Activated CD8-positive, alpha-beta T cell treated with anti-CD3 and anti-CD28 coated beads, Interleukin-2, amount 10 ng/mL, durations not matched to agents 7 days and 5 days (primary cell): ENCODE data around the gene TSHZ1. TPM values are rescaled to one million over a fixed set of nuclear protein-coding genes. Genes with fewer than 3 reads are reported as not detected.

Source experiments
- ATAC-seq: fragments of 150-1000 bp; cut with Tn5 transposase; one replicate; pipeline ENCODE4 v1.10.0; 2021; ENCODE audit warnings: moderate library complexity
- CTCF ChIA-PET: fragments of 350-600 bp; sonication (Branson Sonifier 250); formaldehyde crosslinking; loops from one replicate; lab custom pipeline; 2021; ENCODE audit warnings: antibody characterized with exemption; lab: Charles Lee
- POLR2A ChIA-PET: fragments of 350-600 bp; sonication (Branson Sonifier 250); formaldehyde crosslinking; loops from one replicate; lab custom pipeline; 2021; ENCODE audit warnings: antibody characterized with exemption; lab: Charles Lee
- DNase-seq: peaks from one replicate; pipeline ENCODE4 v3.0.0-alpha.2; 2020
- H3K27ac Mint-ChIP-seq: one replicate; pipeline ENCODE4 v1.8.0; 2021; ENCODE audit warnings: mild to moderate bottlenecking, mixed read lengths
- H3K27me3 Mint-ChIP-seq: one replicate; pipeline ENCODE4 v1.8.0; 2021; ENCODE audit warnings: low read depth, mixed read lengths
- H3K36me3 Mint-ChIP-seq: one replicate; pipeline ENCODE4 v1.8.0; 2021; ENCODE audit warnings: low read depth, mixed read lengths
- H3K4me1 Mint-ChIP-seq: one replicate; pipeline ENCODE4 v1.8.0; 2021; ENCODE audit warnings: low read depth, mixed read lengths
- H3K4me3 Mint-ChIP-seq: one replicate; pipeline ENCODE4 v1.8.0; 2021; ENCODE audit warnings: mild to moderate bottlenecking, mixed read lengths
- H3K9me3 Mint-ChIP-seq: one replicate; pipeline ENCODE4 v1.8.0; 2022; ENCODE audit warnings: mixed read lengths; ENCODE audit not compliant: insufficient read depth
- total RNA-seq, 2 experiments: library from RNA; stranded (reverse); gene quantifications; one replicate each; pipeline ENCODE4 v1.2.3, GENCODE V29; 2021

Gene TSHZ1
- total RNA-seq, 2 experiments from 2014 or later: 16.7 to 16.8 TPM

DNA sequence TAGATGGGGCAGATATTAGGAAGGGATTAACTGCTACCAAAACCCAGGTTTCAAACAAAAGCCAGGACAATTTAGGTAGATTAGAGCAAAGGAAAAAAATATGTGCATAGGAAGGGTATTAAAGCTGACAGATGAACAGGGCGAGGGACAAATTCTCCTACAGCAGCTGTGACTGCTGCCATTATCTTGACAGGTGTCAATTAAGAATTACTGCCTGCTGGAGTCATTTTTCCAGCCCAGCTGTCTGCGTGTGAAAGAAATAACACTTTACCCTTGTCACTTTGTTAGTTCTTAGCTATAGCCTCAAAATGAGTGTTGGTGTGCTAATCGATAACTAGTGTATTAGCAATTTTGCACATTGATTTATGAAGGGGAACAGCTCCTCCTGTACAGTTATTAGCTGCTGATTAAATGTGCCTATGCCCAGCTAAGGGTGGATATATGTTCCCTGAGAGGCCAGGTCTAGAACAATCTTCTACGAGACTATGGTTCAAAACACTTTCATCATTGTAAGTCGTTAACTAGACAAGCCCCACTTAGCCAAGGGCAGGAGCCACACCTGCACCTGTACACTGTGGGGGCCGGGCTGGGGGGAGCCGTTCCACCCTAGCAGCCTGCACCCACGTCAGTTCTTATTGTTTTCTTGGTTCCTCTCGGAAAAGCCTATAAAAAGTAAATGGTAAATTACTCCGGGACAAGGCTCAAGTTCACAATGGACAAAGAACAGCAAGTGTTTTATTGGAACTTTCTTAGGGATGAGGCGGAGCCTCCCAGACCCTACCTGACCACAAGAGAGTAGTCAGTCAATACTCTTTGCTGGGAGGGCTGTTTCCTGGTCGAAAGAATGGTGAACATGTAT is 7.7 kb downstream of the TSHZ1 start:
- no peak overlapping the region for H3K4me3 Mint-ChIP-seq
- H3K4me1 Mint-ChIP-seq: peaks cover 49% of the 10 kb centered on the region
- H3K36me3 Mint-ChIP-seq: peaks cover 21% of the 10 kb centered on the region
- H3K27ac Mint-ChIP-seq: no peak overlapping the region
- no peaks in the 10 kb centered on the region for H3K9me3 Mint-ChIP-seq
- ChIA-PET CTCF (no interaction called here), POLR2A (no interaction called here)
- no peak for DNase-seq
- no peaks in the 10 kb centered on the region for H3K27me3 Mint-ChIP-seq
- no peak for ATAC-seq

DNA sequence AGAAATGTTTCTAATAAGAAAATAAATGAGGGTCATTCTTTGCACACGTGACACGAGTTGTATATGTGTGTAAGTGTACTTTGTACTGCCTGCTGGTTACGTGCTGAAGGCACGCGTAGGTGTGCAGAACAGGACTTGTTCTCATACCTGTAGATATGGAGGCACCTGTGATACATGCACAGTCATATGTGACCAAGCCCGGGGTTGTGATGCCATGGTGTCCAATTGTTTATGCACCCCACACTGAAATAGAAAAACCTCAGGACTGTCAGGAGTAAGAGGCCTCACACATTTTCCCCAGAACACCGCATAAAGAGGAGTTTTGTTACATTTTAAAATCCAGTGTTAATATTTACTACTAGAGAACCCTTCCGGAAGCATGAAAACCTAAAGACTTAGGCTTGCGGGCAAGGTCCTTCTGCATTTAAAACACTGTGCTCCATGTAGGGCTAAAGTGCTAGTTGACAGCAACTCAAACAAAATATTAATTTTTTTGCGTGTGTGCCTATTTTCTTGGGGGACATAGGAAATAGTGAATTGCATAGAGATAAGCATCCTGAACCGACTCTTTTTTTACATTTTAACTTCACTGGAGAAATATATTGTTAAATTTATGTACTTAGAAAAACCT is 9.3 kb downstream of the TSHZ1 start:
- H3K27ac Mint-ChIP-seq: no peak overlapping the region
- H3K4me3 Mint-ChIP-seq: no peak overlapping the region
- no peaks in the 10 kb centered on the region for H3K27me3 Mint-ChIP-seq
- peaks cover 39% of the 10 kb centered on the region for H3K4me1 Mint-ChIP-seq
- POLR2A ChIA-PET: interaction anchor here (0.6 kb wide), 1 partner anchor 9 kb away, joined by 3 read pairs; the partner anchor contains the start of gene TSHZ1
- H3K36me3 Mint-ChIP-seq: peaks cover 13% of the 10 kb centered on the region
- DNase-seq: no peak
- ATAC-seq: no peak
- H3K9me3 Mint-ChIP-seq: no peaks in the 10 kb centered on the region
- CTCF ChIA-PET: no interaction called here

DNA sequence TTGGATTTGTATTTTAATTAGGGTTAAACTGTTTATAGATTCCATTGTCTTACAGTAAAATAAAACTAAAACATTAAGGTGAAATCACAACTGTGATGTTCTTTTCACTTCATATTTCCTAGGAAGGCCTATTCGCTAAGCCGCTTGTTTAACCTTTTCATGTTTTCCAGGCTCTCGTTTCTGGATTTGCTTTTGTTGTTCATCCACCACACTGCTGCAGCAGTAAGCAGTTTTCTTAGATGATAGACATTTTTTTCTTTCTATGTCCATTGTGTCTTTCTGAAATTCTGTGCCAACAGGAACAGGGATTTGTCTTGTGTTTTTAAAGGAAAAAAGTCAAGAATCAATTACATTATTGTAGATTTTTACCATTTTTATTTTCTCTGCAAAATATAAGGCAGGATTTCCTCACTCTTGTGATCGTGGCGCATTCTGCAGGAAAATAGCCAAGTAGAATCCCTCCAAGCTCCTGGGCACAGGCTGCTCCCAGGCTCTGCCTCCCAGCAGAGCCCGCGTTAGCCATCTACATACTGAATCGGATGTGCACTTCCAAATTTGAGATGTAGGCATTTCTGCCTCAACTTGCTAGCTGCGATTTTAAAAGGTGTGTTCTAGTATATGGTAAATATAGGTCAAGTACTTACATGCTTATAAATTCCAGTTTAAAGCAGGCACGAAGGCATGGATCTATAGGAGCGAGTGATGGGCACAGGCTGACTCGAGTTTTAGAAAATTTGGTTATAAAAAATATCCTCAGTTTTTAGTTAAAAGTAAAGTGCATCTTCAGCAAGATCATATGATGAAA is 10.2 kb downstream of the TSHZ1 start:
- Mint-ChIP-seq H3K9me3 (no peaks in the 10 kb centered on the region), H3K36me3 (peaks cover 4% of the 10 kb centered on the region), H3K4me1 (peaks cover 30% of the 10 kb centered on the region), H3K4me3 (no peak overlapping the region), H3K27me3 (no peaks in the 10 kb centered on the region), H3K27ac (no peak overlapping the region)
- ATAC-seq: no peak
- ChIA-PET POLR2A (no interaction called here), CTCF (no interaction called here)
- DNase-seq: no peak

DNA sequence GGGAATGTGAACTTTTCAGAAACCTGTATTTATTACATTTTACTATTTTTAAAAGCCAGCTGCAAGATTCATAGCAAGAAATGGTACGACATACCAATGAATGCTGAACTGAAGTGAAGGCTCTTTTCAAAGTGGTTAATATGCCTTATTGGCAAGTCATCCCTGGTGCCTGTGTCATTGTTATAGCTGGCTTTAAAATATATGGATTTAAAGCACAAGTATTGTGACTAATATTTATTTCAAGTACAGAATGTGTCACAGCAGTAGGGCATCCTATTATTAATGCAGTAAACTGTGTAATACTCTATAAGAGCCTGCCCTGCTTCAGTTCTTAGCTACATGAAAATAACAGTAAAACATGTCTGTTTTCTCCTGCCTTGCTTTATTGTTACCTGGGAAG is 10.8 kb downstream of the TSHZ1 start:
- CTCF ChIA-PET: no interaction called here
- H3K27me3 Mint-ChIP-seq: no peaks in the 10 kb centered on the region
- no peaks in the 10 kb centered on the region for H3K9me3 Mint-ChIP-seq
- POLR2A ChIA-PET: interaction anchor here (0.6 kb wide), 1 partner anchor 11 kb away, joined by 3 read pairs; the partner anchor contains the start of gene TSHZ1
- H3K4me3 Mint-ChIP-seq: no peak overlapping the region
- DNase-seq (no peak), ATAC-seq (no peak)
- H3K4me1 Mint-ChIP-seq: peaks cover 28% of the 10 kb centered on the region
- no peak overlapping the region for H3K27ac Mint-ChIP-seq
- peaks cover 2% of the 10 kb centered on the region for H3K36me3 Mint-ChIP-seq

DNA sequence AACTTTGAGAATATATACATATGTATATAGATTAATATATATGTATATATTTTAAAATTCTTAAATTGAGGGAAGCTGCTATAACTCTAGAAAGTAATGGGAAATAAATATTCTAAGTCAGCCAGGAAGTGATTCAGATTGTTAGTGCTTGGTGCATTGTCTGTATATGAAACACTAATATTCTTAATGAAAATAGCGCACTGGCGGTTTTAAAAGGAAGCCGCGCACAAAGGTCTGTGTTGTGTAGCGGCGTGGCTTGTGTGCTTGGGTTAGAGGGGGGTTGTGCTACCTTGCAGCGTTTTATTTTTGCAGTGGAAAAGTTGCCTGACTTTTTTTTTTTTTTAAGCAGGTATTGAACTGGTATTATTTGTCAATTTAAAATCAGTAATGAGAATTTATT is 11.3 kb downstream of the TSHZ1 start:
- Mint-ChIP-seq H3K4me1 (peaks cover 28% of the 10 kb centered on the region), H3K9me3 (no peaks in the 10 kb centered on the region), H3K27ac (no peak overlapping the region), H3K36me3 (no peaks in the 10 kb centered on the region), H3K27me3 (no peaks in the 10 kb centered on the region), H3K4me3 (no peak overlapping the region)
- ATAC-seq (no peak), DNase-seq (no peak)
- ChIA-PET POLR2A (interaction anchor here (0.6 kb wide), 1 partner anchor 11 kb away, joined by 3 read pairs; the partner anchor contains the start of gene TSHZ1), CTCF (no interaction called here)

DNA sequence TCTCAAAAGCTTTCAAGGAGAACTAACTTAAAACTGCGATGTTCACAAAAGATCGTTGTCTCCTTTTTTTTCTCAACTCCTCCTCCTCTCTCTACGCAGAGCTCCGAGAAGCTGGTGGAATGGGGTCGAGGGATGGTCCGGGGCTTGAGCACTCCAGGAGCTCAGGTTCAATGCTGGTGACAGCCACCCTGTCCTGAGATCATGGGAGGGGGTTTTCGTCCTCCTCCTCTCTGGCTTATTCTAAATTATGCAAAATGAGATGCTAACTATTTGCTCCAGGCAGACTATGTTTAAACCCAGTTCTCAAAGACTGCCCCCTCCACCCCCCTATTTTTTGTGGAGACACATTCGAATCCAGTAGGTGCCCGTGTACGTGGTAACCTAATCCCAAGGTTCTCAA is 11.8 kb downstream of the TSHZ1 start:
- ChIA-PET CTCF (no interaction called here), POLR2A (no interaction called here)
- Mint-ChIP-seq H3K27me3 (no peaks in the 10 kb centered on the region), H3K9me3 (no peaks in the 10 kb centered on the region), H3K4me1 (peaks cover 31% of the 10 kb centered on the region), H3K27ac (no peak overlapping the region), H3K4me3 (no peak overlapping the region), H3K36me3 (no peaks in the 10 kb centered on the region)
- DNase-seq: no peak
- ATAC-seq: no peak

DNA sequence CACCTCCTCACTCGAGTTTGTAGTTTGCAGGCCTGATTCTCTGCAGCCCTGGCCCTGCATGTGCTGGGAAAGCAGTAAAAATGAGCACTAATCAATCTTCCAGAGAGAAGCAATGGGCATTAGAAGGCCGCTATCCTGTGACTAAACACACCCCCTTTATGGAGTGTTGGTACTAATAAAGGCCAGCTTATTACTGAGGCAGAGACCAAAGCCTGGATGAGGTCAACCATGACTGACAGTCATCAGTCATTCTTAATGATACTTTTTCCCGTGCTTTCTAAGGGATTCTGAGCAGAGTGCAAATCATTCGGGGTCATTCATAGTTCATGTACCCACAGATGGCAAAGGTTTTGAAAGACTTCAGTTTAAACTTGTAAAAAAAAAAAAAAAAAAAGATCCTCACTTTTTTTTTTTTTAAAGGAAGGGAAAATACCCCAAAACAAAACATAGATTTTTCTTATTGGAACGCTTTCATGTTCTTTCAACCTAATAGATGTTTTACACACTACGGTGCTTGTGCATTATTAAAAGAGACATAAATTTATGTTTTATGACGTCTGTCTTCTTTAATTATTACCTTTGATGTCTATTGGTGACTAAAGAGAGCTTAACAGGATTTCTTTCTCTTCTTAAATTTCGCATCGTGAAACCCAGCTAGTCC is 13.2 kb downstream of the TSHZ1 start:
- Mint-ChIP-seq H3K27ac (no peak overlapping the region), H3K4me3 (no peak overlapping the region), H3K9me3 (no peaks in the 10 kb centered on the region), H3K4me1 (peaks cover 33% of the 10 kb centered on the region), H3K36me3 (no peaks in the 10 kb centered on the region), H3K27me3 (no peaks in the 10 kb centered on the region)
- ChIA-PET CTCF (interaction anchor here (1.3 to 1.7 kb wide), 2 partner anchors 8 to 23 kb away, joined by 3 to 4 read pairs; no protein-coding TSS in a partner anchor), POLR2A (no interaction called here)
- DNase-seq: no peak
- no peak for ATAC-seq

DNA sequence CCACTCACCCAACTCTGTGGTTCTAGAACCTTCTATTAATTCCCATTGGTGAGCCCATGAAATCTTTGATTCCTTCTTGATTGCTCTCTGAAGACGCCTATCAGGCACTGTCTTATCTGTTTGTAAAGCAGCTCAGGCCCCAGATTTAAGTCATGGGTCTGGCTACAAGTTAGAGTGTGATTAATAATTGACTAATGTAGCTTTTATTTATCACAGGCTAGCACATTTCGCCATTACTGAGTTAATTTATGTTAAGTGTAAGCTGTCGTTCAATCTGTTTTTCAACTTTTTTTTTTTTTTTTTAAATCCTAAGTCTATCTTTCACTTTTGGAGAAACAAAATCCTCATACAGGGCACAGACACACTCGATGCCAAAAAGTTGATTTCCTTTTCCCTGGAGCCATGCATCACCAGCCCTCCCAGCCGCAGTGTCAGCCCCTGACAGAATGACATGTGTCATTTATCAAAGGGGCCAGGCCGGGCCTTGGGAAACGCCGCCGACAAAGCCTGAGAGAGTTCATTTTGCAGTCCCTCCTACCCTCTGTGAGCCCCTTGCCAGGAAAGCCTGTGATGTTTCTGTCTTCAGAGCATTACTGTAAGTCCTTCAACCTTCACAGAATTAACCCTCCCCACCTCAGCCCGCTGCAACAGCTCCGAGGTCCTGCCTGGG is 15.8 kb downstream of the TSHZ1 start:
- no peak for DNase-seq
- Mint-ChIP-seq H3K4me1 (peaks cover 35% of the 10 kb centered on the region), H3K27ac (no peak overlapping the region), H3K27me3 (no peaks in the 10 kb centered on the region), H3K9me3 (no peaks in the 10 kb centered on the region), H3K4me3 (no peak overlapping the region), H3K36me3 (peaks cover 5% of the 10 kb centered on the region)
- ChIA-PET CTCF (interaction anchor here (1.1 to 1.8 kb wide), 2 partner anchors 13 to 16 kb away, joined by 3 to 5 read pairs; no protein-coding TSS in a partner anchor), POLR2A (interaction anchor here (0.6 to 0.7 kb wide), 2 partner anchors 14 to 742 kb away, joined by 3 read pairs; no protein-coding TSS in a partner anchor)
- no peak for ATAC-seq

DNA sequence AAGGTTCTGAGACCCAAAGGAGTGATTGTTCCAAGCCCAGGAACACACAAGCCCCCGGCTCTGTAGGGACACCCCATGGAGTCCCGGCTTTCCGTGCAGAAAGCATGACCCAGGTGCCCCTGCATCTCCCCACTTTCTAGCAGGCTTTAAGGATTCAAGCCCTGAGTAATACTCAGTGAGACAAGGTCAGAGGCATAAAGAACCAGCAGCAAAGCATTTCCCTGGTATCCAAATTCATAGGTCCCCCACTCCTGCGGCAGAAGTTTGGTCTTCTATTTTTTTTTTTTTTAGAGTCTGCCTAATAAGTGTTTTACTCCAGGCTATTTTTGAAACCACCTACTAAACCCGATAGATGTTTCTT is 16.3 kb downstream of the TSHZ1 start:
- Mint-ChIP-seq H3K4me1 (peaks cover 31% of the 10 kb centered on the region), H3K9me3 (no peaks in the 10 kb centered on the region), H3K36me3 (peaks cover 5% of the 10 kb centered on the region), H3K4me3 (no peak overlapping the region), H3K27me3 (no peaks in the 10 kb centered on the region), H3K27ac (no peak overlapping the region)
- DNase-seq: no peak
- CTCF ChIA-PET: interaction anchor here (1.8 kb wide), 1 partner anchor 16 kb away, joined by 5 read pairs; no protein-coding TSS in a partner anchor
- POLR2A ChIA-PET: no interaction called here
- no peak for ATAC-seq

DNA sequence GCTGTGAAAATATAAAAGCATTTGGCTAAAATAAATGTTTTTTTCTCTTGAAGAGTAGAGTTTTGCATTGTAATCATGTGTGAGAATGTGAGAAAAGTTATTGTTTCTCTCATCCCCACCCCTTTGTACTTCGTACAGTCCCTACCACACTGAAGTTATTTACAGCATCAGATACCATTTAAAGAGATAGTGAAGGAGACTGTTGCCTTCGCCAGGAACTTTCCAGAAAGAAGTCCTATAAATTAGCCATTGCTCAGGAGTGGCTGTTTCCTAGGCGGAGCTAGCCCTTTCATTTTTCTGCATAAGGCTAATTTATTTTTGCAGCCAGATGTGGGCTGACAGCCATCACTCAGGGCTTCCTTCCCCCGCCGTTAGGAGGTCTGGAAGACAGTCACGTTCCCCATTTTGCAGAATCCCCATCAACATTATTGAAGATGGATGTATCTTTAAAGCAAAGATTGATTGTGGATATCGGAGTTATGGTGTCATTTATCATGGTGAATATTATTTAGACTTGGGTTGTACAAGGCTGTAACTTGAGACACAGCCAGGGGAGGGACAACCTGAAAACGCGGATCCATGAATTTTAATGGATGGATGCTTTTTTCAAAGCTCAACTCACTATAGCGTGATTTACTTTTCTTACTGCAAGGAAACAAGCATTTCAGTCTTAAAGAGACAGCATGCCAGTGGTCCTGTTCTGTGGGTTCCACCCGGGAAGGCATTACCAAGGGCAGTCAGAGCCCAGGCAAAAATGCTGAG is 17.1 kb downstream of the TSHZ1 start:
- no peak for ATAC-seq
- no peaks in the 10 kb centered on the region for H3K9me3 Mint-ChIP-seq
- no peak overlapping the region for H3K27ac Mint-ChIP-seq
- ChIA-PET CTCF (no interaction called here), POLR2A (no interaction called here)
- H3K4me1 Mint-ChIP-seq: peaks cover 29% of the 10 kb centered on the region
- no peaks in the 10 kb centered on the region for H3K27me3 Mint-ChIP-seq
- no peak overlapping the region for H3K4me3 Mint-ChIP-seq
- H3K36me3 Mint-ChIP-seq: peaks cover 5% of the 10 kb centered on the region
- no peak for DNase-seq
